Central memory CD8-positive, alpha-beta T cell (primary cell): ENCODE measurements around the gene MAN1A1.

Experiments
- ATAC-seq: fragments of 150-1000 bp; cut with Tn5 transposase; replicated peaks from 2 replicates; pipeline ENCODE4 v1.10.0; 2022; ENCODE audit warnings: mild to moderate bottlenecking, moderate FRiP score, moderate number of reproducible peaks; ENCODE audit not compliant: poor library complexity, severe bottlenecking; ENCODE audit errors: extremely low read depth
- DNase-seq, 2 donors: peaks; one replicate each; pipeline ENCODE4 v3.0.0; 2021; ENCODE audit warnings: low spot score in 2 of 2
- H3K27ac Mint-ChIP-seq: one replicate; pipeline ENCODE4 v1.8.0; 2022; ENCODE audit warnings: low read depth, mild to moderate bottlenecking, moderate library complexity, mixed read lengths
- H3K27me3 Mint-ChIP-seq: one replicate; pipeline ENCODE4 v1.8.0; 2022; ENCODE audit warnings: mixed read lengths
- H3K36me3 Mint-ChIP-seq: one replicate; pipeline ENCODE4 v1.8.0; 2022; ENCODE audit warnings: mild to moderate bottlenecking, moderate library complexity, mixed read lengths; ENCODE audit not compliant: insufficient read depth
- H3K4me1 Mint-ChIP-seq: one replicate; pipeline ENCODE4 v1.8.0; 2022; ENCODE audit warnings: mixed read lengths
- H3K4me3 Mint-ChIP-seq: one replicate; pipeline ENCODE4 v1.8.0; 2022; ENCODE audit warnings: mild to moderate bottlenecking, moderate library complexity, mixed read lengths
- H3K9me3 Mint-ChIP-seq: one replicate; pipeline ENCODE4 v1.8.0; 2022; ENCODE audit warnings: mixed read lengths

MAN1A1 gene

GRCh38 chr6:119196715-119197114 lies 152.8 kb downstream of the MAN1A1 start:
- Mint-ChIP-seq H3K4me3 (no peak overlapping the region), H3K36me3 (peaks cover 16% of the 10 kb centered on the region), H3K4me1 (peaks cover 4% of the 10 kb centered on the region), H3K27ac (no peak overlapping the region), H3K27me3 (no peaks in the 10 kb centered on the region), H3K9me3 (no peaks in the 10 kb centered on the region)
- DNase-seq (no peak), ATAC-seq (no peak)

GRCh38 chr6:119195848-119196247 lies 153.7 kb downstream of the MAN1A1 start:
- Mint-ChIP-seq H3K36me3 (peaks cover 13% of the 10 kb centered on the region), H3K4me1 (peaks cover 4% of the 10 kb centered on the region), H3K27me3 (no peaks in the 10 kb centered on the region), H3K4me3 (no peak overlapping the region), H3K27ac (no peak overlapping the region), H3K9me3 (no peaks in the 10 kb centered on the region)
- ATAC-seq (no peak), DNase-seq (no peak)

- Mint-ChIP-seq H3K9me3 (no peaks in the 10 kb centered on the region), H3K36me3 (peaks cover 15% of the 10 kb centered on the region), H3K4me3 (no peak overlapping the region), H3K4me1 (peaks cover 4% of the 10 kb centered on the region), H3K27ac (no peak overlapping the region), H3K27me3 (no peaks in the 10 kb centered on the region)
- ATAC-seq, result no peak
- DNase-seq, result no peak
Measured at GRCh38 chr6:119195204-119195603, 154.4 kb downstream of the MAN1A1 start.

- H3K36me3 Mint-ChIP-seq, result peaks cover 18% of the 10 kb centered on the region
- DNase-seq, result no peak
- no peaks in the 10 kb centered on the region for H3K9me3 Mint-ChIP-seq
- H3K4me3 Mint-ChIP-seq, result no peak overlapping the region
- no peak overlapping the region for H3K27ac Mint-ChIP-seq
- H3K27me3 Mint-ChIP-seq, result no peaks in the 10 kb centered on the region
- H3K4me1 Mint-ChIP-seq, result peaks cover 4% of the 10 kb centered on the region
- no peak for ATAC-seq
Measured at GRCh38 chr6:119193707-119194106, 155.9 kb downstream of the MAN1A1 start.

- H3K36me3 Mint-ChIP-seq, result peaks cover 22% of the 10 kb centered on the region
- H3K27ac Mint-ChIP-seq, result no peak overlapping the region
- no peak overlapping the region for H3K4me3 Mint-ChIP-seq
- no peak for DNase-seq
- no peaks in the 10 kb centered on the region for H3K9me3 Mint-ChIP-seq
- no peaks in the 10 kb centered on the region for H3K27me3 Mint-ChIP-seq
- ATAC-seq, result no peak
- peaks cover 4% of the 10 kb centered on the region for H3K4me1 Mint-ChIP-seq
Measured at GRCh38 chr6:119192200-119192599, 157.4 kb downstream of the MAN1A1 start.

- ATAC-seq (no peak), DNase-seq (no peak)
- Mint-ChIP-seq H3K4me1 (peaks cover 4% of the 10 kb centered on the region), H3K27me3 (no peaks in the 10 kb centered on the region), H3K36me3 (peaks cover 20% of the 10 kb centered on the region), H3K27ac (no peak overlapping the region), H3K4me3 (no peak overlapping the region), H3K9me3 (no peaks in the 10 kb centered on the region)
Measured at GRCh38 chr6:119190176-119190575, 159.4 kb downstream of the MAN1A1 start.

- peaks cover 4% of the 10 kb centered on the region for H3K4me1 Mint-ChIP-seq
- no peak for ATAC-seq
- H3K36me3 Mint-ChIP-seq, result peaks cover 17% of the 10 kb centered on the region
Measured at GRCh38 chr6:119189498-119189897, 160.1 kb downstream of the MAN1A1 start.

GRCh38 chr6:119187596-119187995 lies 162.0 kb downstream of the MAN1A1 start:
- Mint-ChIP-seq H3K4me1 (no peaks in the 10 kb centered on the region), H3K36me3 (peaks cover 19% of the 10 kb centered on the region), H3K4me3 (no peak overlapping the region), H3K9me3 (no peaks in the 10 kb centered on the region), H3K27ac (peak overlapping the region; percentile 44), H3K27me3 (no peaks in the 10 kb centered on the region)
- DNase-seq (no peak), ATAC-seq (no peak)

More at GRCh38 chr6:119189498-119189897, 160.1 kb downstream of the MAN1A1 start:
- Mint-ChIP-seq H3K27me3 (no peaks in the 10 kb centered on the region), H3K9me3 (no peaks in the 10 kb centered on the region), H3K4me3 (no peak overlapping the region), H3K27ac (no peak overlapping the region)
- no peak for DNase-seq

GRCh38 chr6:119186490-119186889 lies 163.1 kb downstream of the MAN1A1 start:
- DNase-seq, result no peak
- Mint-ChIP-seq H3K36me3 (peaks cover 25% of the 10 kb centered on the region), H3K4me3 (no peak overlapping the region), H3K27me3 (no peaks in the 10 kb centered on the region), H3K4me1 (peaks cover 2% of the 10 kb centered on the region), H3K9me3 (no peaks in the 10 kb centered on the region), H3K27ac (no peak overlapping the region)
- ATAC-seq, result no peak

GRCh38 chr6:119184008-119184648 lies 165.4 kb downstream of the MAN1A1 start:
- H3K36me3 Mint-ChIP-seq, result peaks cover 20% of the 10 kb centered on the region
- H3K4me3 Mint-ChIP-seq, result no peak overlapping the region
- H3K27me3 Mint-ChIP-seq, result no peaks in the 10 kb centered on the region
- no peak overlapping the region for H3K27ac Mint-ChIP-seq
- peaks cover 18% of the 10 kb centered on the region for H3K4me1 Mint-ChIP-seq
- no peak for DNase-seq
- no peak for ATAC-seq
- H3K9me3 Mint-ChIP-seq, result no peaks in the 10 kb centered on the region

- H3K27ac Mint-ChIP-seq, result no peak overlapping the region
- H3K9me3 Mint-ChIP-seq, result no peaks in the 10 kb centered on the region
- H3K27me3 Mint-ChIP-seq, result no peaks in the 10 kb centered on the region
- H3K4me3 Mint-ChIP-seq, result no peak overlapping the region
- H3K4me1 Mint-ChIP-seq, result peaks cover 18% of the 10 kb centered on the region
- DNase-seq (no peak), ATAC-seq (no peak)
- peaks cover 20% of the 10 kb centered on the region for H3K36me3 Mint-ChIP-seq
Measured at GRCh38 chr6:119183457-119183856, 166.1 kb downstream of the MAN1A1 start.

- peaks cover 20% of the 10 kb centered on the region for H3K36me3 Mint-ChIP-seq
- H3K27me3 Mint-ChIP-seq, result no peaks in the 10 kb centered on the region
- peaks cover 18% of the 10 kb centered on the region for H3K4me1 Mint-ChIP-seq
- no peak overlapping the region for H3K27ac Mint-ChIP-seq
- ATAC-seq, result no peak
- H3K9me3 Mint-ChIP-seq, result no peaks in the 10 kb centered on the region
- no peak for DNase-seq
- no peak overlapping the region for H3K4me3 Mint-ChIP-seq
Measured at GRCh38 chr6:119182875-119183274, 166.7 kb downstream of the MAN1A1 start.

- DNase-seq, result no peak
- Mint-ChIP-seq H3K4me3 (no peak overlapping the region), H3K36me3 (peaks cover 16% of the 10 kb centered on the region), H3K4me1 (peaks cover 18% of the 10 kb centered on the region), H3K27me3 (no peaks in the 10 kb centered on the region), H3K9me3 (no peaks in the 10 kb centered on the region), H3K27ac (no peak overlapping the region)
- no peak for ATAC-seq
Measured at GRCh38 chr6:119182216-119182803, 167.3 kb downstream of the MAN1A1 start.
